Upper lobe of right lung (tissue), 1 donor: ENCODE measurements around the gene ZNF598. TPM values are rescaled to one million over a fixed set of nuclear protein-coding genes. Genes with fewer than 3 reads are reported as not detected.

ENCODE experiments used
- ATAC-seq: fragments of 200-7000 bp; cut with Tn5 transposase; one replicate; pipeline ENCODE4 v1.9.1; 2020; ENCODE audit warnings: mild to moderate bottlenecking, moderate library complexity
- DNase-seq: peaks from one replicate; pipeline ENCODE4 v3.0.0-alpha.2; 2020
- H3K27ac ChIP-seq: fragments of 200-600 bp; one replicate; pipeline ENCODE4 v1.8.0; 2022
- H3K27me3 ChIP-seq: fragments of 200-600 bp; one replicate; pipeline ENCODE4 v1.8.0; 2022; ENCODE audit warnings: mild to moderate bottlenecking
- H3K36me3 ChIP-seq: fragments of 200-600 bp; one replicate; pipeline ENCODE4 v1.8.0; 2022
- H3K4me1 ChIP-seq: fragments of 200-600 bp; one replicate; pipeline ENCODE4 v1.8.0; 2022
- H3K4me3 ChIP-seq: fragments of 200-600 bp; one replicate; pipeline ENCODE4 v1.8.0; 2022; ENCODE audit warnings: mild to moderate bottlenecking
- H3K9me3 ChIP-seq: fragments of 200-600 bp; one replicate; pipeline ENCODE4 v1.8.0; 2022
- intact Hi-C: fragments of 100-400 bp; cut with DNase I; formaldehyde crosslinking; loops from one replicate; pipeline ENCODE4 v1.11.0; 2022
- total RNA-seq: library from RNA; stranded (reverse); fragmentation: NEBNext Ultra II Directional; extraction: Animal tissue kit (Norgen Biotek cat#: 25700); gene quantifications from one replicate; pipeline ENCODE4 v1.2.1, GENCODE V29; 2021
- TF ChIP-seq, protein P1 (sequence below): fragments of 200-600 bp; IDR thresholded peaks from one replicate; pipeline ENCODE4 v1.8.0; 2022; ENCODE audit warnings: antibody characterized with exemption
- donor health status: DM: no; HTN: yes; CAD: no; lungs with severe emphysema.

The ZNF598 gene
- total RNA-seq, 1 donor from 2014 or later, result 38.2 TPM

GRCh38 chr16:2040041-2040786 lies 30.6 kb upstream of the ZNF598 start:
- Histone ChIP-seq H3K27ac (peak overlapping the region; percentile 94), H3K27me3 (no peaks in the 10 kb centered on the region), H3K4me3 (no peak overlapping the region), H3K4me1 (peaks cover 95% of the 10 kb centered on the region), H3K36me3 (peaks cover 13% of the 10 kb centered on the region), H3K9me3 (no peaks in the 10 kb centered on the region)
- TF ChIP-seq, protein P1, sequence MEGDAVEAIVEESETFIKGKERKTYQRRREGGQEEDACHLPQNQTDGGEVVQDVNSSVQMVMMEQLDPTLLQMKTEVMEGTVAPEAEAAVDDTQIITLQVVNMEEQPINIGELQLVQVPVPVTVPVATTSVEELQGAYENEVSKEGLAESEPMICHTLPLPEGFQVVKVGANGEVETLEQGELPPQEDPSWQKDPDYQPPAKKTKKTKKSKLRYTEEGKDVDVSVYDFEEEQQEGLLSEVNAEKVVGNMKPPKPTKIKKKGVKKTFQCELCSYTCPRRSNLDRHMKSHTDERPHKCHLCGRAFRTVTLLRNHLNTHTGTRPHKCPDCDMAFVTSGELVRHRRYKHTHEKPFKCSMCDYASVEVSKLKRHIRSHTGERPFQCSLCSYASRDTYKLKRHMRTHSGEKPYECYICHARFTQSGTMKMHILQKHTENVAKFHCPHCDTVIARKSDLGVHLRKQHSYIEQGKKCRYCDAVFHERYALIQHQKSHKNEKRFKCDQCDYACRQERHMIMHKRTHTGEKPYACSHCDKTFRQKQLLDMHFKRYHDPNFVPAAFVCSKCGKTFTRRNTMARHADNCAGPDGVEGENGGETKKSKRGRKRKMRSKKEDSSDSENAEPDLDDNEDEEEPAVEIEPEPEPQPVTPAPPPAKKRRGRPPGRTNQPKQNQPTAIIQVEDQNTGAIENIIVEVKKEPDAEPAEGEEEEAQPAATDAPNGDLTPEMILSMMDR, result no peak
- DNase-seq (no peak), ATAC-seq (no peak)
- intact Hi-C loops, result no loop called here

DNA sequence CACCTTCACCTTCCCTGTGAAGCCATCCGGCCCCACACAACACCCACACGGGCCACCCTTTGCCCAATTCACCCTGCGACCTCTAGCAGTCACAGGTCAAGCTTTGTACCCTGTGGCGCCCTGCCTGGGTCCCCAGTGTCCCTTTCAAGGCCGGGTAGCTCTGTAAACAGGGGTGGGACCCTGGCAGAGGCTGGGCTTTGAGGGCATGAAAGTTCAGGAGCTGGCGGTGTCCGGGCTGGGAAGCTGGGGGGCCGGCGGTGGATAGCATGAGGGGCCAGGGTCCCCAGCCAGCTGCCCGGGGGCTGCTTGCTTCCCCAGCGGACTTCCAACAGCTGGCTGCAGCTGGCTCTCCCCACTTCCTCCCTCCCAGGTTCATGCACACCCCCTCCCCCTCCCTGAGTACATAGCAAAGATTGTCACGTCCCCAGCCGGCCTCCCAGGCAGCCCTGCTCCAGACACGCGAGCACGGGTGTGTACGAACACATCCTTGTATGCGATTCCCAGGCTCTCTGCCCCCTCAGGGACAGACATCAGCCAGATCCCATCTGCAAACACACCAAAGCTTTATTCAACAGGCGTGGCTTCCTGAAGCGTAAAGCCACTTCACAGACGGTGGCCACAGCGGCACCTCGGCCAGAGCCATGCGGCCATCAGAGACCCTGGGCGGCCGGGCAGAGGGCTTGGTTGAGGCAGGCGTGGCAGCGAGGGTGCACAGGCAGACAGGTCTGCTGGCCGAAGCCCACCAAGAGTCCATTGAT lies 29.8 kb upstream of the ZNF598 start:
- ATAC-seq, result peak; percentile 20
- no peaks in the 10 kb centered on the region for H3K9me3 ChIP-seq
- peak; percentile 83 for DNase-seq
- TF ChIP-seq, protein P1, result no peak
- intact Hi-C loops, result no loop called here
- no peaks in the 10 kb centered on the region for H3K27me3 ChIP-seq
- peaks cover 13% of the 10 kb centered on the region for H3K36me3 ChIP-seq
- H3K4me3 ChIP-seq, result no peak overlapping the region
- peaks cover 93% of the 10 kb centered on the region for H3K4me1 ChIP-seq
- H3K27ac ChIP-seq, result peak overlapping the region; percentile 94

- intact Hi-C loops, result no loop called here
- Histone ChIP-seq H3K27ac (peak overlapping the region; percentile 94), H3K36me3 (peaks cover 13% of the 10 kb centered on the region), H3K4me1 (peaks cover 90% of the 10 kb centered on the region), H3K27me3 (no peaks in the 10 kb centered on the region), H3K4me3 (peak overlapping the region; percentile 8), H3K9me3 (no peaks in the 10 kb centered on the region)
- no peak for ATAC-seq
- TF ChIP-seq, protein P1, result no peak
- no peak for DNase-seq
Measured at GRCh38 chr16:2038382-2039231, 29.0 kb upstream of the ZNF598 start.

DNA sequence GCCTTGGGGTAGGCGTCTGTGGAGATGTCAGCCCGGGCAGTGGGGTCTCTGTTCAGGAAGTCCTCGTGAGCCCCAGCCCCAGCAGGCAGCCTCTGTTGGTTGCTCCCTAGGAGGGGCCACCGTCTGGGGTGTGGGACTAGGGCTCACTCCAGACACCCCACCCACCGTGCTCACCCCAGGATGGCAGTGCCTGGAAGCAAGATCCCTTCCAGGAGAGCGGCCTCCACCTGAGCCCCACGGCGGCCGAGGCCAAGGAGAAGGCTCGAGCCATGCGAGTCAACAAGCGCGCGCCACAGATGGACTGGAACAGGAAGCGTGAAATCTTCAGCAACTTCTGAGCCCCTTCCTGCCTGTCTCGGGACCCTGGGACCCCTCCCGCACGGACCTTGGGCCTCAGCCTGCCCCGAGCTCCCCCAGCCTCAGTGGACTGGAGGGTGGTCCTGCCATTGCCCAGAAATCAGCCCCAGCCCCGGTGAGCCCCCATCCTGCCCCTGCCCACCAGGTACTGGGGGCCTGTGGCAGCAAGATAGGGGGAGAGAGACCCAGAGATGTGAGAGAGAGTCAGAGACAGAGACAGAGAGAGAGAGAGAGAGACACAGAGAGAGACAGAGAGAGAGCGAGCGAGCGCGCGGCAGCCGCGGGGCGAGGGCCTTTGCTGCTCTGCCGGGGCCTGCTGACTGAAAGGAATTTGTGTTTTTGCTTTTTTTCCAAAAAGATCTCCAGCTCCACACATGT lies 28.2 kb upstream of the ZNF598 start:
- Histone ChIP-seq H3K9me3 (no peaks in the 10 kb centered on the region), H3K27me3 (no peaks in the 10 kb centered on the region), H3K36me3 (peaks cover 13% of the 10 kb centered on the region), H3K4me3 (peak overlapping the region; percentile 8), H3K27ac (peak overlapping the region; percentile 94), H3K4me1 (peaks cover 90% of the 10 kb centered on the region)
- TF ChIP-seq, protein P1, result no peak
- intact Hi-C loops, result no loop called here
- DNase-seq, result peak; percentile 63
- no peak for ATAC-seq

DNA sequence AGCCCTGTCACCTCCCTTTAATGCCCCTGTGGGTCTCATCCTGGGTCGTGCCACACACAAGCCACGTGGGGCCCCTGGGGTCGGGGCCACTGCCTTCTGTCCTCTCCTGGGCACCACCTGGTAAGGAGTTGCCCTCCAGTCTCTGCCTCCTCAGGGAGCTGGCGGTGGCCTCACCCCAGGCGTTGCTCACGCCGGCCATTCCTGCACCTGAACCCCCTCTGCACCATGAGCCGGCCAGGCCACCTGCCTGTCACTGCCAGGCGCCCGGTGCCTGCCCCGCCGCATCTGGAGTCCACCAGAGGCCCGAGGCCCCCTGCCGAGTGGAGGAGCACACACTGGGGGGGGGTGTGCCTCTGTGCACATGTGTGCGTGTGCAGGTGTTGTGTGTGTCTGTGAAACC lies 27.5 kb upstream of the ZNF598 start:
- Histone ChIP-seq H3K27ac (peak overlapping the region; percentile 94), H3K4me1 (peaks cover 93% of the 10 kb centered on the region), H3K36me3 (peaks cover 16% of the 10 kb centered on the region), H3K4me3 (peak overlapping the region; percentile 45), H3K27me3 (no peaks in the 10 kb centered on the region), H3K9me3 (no peaks in the 10 kb centered on the region)
- ATAC-seq (no peak), DNase-seq (no peak)
- TF ChIP-seq, protein P1, result no peak
- intact Hi-C loops, result no loop called here
